Measurements from ENCODE around the gene SHANK1.

DNA sequence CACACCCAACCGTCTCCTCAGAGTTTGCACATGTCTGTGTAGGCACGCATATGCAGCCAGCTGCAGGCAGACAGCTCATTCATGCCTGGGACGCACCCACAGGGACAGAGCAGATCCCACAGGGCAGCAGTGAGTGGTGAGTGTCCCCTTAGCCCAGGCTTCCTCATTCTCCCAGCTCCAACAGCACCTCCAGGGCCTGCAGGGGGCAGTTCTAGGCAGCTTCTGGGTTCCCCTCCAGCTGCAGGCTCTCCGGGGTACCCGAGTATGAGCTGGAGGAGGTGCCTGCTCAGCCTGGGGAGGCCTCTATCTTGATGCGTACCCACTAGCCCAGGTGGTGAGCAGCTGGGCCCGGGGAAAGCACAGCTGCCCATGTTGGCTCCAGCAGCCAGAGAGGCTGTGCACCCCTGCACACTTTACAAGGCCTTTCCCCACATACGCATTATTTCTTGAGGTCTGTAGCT is 1.3 kb upstream of the SHANK1 start:
- TF ChIP-seq, protein P1, sequence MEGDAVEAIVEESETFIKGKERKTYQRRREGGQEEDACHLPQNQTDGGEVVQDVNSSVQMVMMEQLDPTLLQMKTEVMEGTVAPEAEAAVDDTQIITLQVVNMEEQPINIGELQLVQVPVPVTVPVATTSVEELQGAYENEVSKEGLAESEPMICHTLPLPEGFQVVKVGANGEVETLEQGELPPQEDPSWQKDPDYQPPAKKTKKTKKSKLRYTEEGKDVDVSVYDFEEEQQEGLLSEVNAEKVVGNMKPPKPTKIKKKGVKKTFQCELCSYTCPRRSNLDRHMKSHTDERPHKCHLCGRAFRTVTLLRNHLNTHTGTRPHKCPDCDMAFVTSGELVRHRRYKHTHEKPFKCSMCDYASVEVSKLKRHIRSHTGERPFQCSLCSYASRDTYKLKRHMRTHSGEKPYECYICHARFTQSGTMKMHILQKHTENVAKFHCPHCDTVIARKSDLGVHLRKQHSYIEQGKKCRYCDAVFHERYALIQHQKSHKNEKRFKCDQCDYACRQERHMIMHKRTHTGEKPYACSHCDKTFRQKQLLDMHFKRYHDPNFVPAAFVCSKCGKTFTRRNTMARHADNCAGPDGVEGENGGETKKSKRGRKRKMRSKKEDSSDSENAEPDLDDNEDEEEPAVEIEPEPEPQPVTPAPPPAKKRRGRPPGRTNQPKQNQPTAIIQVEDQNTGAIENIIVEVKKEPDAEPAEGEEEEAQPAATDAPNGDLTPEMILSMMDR (conservative IDR thresholded peaks at IDR 0.05; ENCODE audit: low read depth, low read length): no peak
- no peak for TF ChIP-seq EZH2 (IDR thresholded peaks at IDR 0.05; ENCODE audit: low read length, unreplicated experiment)
